GM18867 (cell line): ENCODE data around the gene MFRP.
A peak's percentile ranks its signal among the peaks of the same experiment; 100 is the strongest.

Experiments used
- ATAC-seq: cut with Tn5 transposase; IDR thresholded peaks from one replicate; pipeline ENCODE4 v1.9.1; 2021; ENCODE audit warnings: mild to moderate bottlenecking, moderate library complexity; ENCODE audit not compliant: unreplicated experiment

MFRP gene

DNA sequence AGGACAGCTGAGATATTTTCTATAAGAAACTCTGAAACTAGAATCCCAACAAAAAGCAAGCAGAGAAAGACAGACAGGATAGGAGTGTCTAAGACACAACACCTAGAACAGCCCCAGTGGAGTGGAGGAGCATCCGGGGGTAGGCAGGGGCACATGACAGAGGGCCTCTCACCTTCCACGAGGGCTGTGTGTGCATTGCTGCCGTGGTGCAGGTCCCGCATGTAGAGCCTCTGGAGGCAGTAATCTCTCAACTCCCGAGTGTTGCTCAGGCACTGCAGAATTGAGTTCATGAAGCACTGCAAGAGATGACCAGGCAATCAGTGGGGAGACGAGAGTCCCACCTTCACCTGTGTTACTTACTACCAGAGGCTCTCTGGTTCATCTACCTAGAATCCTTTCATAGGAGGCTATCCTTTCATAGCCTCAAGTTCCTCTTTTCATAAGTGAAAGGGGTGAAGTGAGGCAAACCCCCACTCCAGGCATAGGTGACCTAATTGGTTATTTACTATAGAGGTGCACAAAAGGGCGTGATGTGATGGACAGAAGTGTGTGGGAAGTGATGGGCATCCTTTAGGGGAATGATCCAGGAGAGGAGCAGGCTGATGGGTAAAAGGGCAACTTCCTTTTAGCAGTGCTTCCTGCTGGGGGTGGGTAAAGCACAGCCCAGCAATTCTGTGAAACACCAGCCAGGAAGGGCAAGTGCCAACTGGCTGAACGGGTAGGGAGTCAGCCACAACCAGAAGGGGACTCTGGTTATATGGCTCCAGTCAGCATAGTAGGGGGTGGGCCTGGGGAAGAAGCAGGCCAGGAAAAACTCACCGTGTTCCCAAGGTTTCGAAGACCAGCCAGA, 13.1 kb upstream of the MFRP start:
- no peak for ATAC-seq

DNA sequence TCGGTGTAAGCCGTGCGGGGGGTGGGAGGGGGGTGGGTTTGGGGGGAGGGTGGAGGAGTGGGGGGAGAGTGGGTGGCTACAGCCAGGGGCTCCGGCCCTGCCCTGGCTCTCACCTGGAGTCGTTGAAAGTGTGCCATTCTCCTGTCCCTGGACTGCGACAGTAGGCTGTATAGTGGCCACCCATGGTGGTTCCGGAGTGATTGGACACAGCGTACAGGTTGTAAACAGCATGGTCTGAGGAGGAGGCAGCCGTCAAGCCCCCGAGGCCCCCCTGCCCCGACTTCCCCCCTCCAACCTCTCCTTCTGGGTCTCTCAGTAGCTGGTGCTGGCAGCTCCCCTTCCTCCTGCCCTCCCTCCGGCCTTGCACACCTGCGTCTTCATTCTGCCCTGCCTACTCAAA, 10.6 kb upstream of the MFRP start:
- ATAC-seq = no peak

DNA sequence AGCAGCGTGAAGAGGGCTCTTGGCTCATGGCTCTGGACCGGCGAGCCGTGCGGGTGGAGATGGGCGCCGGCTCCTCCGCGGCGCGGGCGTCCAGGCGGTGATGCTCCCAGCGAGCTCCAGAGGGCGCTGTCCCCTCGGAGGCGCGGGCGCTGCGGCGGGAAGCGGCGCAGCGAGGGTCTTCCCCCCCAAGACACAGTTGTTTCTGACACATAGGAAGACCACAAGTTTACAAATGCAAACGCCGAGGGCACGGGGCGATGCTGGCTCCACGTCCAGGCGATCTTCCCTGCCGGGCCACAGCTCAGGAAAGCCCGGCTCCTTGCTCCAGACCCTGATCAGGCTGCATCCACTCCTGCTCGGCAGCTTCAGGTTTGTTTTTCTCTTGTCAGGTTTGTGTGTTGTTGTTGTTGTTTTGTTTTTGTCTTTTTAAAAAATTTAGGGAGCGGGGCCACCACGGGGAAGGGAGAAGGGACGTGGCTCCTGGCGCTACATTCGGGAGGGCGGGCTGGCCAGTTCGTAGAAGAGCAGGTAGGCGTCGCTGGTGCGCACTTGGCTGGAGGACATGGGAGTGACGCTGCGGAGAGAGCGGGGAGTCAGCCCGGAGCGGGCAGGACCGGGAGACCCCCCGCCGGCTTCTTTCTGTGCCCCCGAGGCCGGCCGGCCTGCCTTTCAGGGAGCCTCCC, 10.0 kb upstream of the MFRP start:
- ATAC-seq = peak; percentile 69

DNA sequence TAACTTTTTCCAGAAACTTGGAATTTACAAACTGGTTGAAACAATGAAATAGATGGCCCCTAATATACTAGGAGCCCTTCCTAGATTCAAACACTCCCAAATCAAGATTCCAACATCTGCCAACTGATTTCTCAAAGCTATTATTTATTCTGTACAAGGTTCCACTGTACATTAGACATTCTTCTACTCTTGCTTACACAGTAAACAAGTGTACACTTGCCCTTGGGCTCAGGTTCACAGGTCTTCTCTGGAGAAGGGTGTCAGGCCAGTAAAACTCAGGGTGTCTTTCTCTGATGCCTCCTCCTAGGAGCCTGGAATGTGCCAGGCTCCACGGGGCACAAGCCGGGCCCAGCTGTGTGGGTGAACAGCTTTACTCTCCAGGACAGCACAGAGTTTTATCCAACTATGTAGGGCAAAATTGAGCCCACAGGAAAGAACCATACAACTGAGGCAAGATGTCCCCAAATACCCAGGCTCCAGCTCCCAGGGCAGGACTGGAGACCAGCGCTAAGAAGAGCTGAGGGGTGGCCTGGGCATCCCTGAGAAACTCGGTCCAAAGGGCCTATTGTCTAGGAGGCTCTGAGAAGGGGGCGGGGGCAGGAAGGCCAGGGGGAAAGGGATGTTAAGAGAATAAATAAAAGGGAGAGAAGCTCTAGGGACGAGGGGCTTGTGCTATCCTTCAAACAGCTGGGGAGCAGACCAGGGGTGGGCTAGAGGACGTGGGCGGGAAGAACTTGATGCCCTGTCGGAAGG, 8.8 kb upstream of the MFRP start:
- no peak for ATAC-seq

DNA sequence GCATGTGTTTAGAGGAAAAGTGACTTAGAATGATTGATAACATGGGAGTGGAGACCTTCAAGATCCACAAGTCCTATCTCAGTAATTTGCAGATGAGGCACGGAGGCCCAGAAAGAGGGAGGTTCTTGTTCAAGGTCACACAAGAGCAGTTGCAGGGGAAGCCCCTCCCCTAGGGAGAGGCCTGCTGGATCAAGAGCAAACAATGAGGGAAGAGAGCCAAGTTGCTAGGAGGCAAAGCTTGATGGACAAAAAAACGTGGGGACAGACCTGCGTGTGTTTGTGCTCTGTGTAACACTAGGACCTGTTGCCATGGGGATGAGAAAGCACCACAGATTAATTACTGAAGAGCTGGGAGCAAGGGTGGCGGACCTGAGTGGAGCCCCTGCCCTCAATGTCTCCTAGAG, 6.4 kb upstream of the MFRP start:
- no peak for ATAC-seq

DNA sequence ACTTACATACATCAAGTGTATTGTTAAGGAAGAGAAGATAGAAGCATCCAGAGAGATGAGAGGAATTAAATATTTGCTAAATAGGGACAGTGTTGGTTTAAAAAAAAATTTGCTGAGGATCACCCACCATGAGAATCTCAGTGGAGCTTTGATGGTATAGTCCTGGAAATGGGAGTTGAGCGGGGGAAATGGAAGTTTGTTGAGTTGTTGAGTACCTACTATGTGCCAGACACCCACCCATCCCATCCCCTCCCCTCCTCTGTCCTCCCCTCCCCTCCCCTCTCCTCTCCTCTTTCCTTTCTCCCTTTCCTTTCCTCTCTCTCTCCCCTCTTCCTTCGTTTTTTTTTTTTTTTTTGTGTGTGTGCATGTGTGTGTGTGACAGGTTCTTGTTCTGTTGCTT, 4.7 kb upstream of the MFRP start:
- no peak for ATAC-seq

DNA sequence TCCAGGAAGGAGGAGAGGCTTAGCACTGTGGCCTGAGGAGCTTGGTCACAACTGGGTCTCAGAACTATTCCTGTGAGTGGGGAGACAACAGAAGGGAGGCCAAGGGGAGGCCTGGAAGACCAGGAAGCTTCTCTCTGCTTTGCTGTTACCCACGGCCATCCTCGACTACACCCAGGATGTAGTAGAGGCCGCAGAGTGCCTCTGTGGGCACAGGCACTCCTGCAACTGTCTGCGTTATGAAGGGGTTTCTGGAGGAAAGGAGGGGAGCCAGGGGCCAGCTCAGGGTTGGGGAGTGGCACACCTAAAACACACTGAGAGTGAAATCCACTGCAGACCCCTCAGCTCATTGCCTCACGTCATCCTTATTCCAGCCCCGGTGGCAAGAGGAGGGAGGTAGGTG, 3.8 kb upstream of the MFRP start:
- ATAC-seq = no peak

DNA sequence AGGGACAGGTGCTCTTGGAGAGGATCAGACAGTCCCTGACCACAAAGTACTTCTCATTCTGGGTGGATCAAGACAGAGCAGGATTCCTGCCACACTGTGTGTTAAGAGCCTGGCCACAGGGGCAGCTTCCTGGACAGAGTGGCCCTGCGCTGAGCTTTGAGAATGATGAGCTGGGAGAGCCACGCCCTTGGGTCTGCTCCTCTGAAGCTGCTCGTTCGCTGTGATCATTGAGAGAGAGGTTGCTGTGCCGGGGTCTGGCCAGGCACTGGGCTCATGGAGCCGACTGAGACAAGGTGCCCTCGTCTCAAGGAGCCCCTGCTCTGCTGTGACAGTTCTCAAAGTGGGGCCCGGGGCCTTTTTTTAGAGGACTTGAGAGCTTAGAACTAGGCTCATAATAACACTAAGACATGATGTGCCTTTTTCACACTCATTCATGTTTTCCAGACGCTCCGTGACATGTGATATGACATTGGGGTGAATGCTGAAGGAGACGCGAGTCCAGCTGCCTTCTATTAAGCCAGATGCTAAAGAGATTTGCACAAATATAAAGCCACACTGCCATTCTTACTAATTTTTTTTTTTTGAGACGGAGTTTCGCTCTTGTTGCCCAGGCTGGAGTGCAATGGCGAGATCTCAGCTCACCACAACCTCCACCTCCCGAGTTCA, 1.6 kb upstream of the MFRP start:
- no peak for ATAC-seq

DNA sequence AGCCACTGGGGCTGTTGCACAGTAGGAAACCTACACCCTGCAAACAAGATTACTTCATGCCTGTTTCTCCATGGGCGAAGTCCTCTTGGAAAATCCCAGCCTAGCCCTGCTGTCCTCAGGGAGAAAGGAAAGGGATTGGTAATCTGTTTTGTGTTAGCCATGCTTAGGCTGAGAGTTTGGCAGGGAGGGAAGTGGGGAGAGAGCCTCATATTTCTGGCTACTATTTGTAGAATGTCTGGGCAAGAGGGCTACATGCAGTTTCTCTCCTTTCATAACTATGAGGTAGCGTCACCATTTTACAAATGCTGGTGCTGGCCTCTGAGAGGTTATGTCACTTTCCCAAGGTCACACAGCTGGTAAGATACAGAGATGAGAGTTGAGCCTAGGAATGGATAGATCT, 737 bp upstream of the MFRP start:
- ATAC-seq = no peak

DNA sequence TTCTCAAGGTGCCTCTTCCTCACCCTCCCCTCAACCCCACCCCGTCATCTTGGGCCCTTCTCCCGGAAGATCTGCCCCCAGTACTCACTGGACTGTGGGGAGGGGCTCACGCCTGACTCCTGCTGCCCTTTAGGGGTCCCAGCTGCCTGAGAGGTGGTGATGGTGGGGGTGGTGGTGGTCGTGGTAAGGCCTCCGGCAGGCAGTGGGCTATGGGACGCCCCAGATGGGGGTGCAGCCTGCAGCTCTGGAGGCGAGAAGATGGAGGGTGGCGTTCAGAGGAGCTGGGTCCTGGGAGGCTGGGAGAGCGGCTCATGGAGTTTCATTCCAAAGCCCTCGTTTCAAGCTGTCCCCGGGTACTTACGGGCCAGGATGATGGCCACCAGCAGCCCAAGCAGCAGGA, 820 bp downstream of the MFRP start:
- no peak for ATAC-seq

DNA sequence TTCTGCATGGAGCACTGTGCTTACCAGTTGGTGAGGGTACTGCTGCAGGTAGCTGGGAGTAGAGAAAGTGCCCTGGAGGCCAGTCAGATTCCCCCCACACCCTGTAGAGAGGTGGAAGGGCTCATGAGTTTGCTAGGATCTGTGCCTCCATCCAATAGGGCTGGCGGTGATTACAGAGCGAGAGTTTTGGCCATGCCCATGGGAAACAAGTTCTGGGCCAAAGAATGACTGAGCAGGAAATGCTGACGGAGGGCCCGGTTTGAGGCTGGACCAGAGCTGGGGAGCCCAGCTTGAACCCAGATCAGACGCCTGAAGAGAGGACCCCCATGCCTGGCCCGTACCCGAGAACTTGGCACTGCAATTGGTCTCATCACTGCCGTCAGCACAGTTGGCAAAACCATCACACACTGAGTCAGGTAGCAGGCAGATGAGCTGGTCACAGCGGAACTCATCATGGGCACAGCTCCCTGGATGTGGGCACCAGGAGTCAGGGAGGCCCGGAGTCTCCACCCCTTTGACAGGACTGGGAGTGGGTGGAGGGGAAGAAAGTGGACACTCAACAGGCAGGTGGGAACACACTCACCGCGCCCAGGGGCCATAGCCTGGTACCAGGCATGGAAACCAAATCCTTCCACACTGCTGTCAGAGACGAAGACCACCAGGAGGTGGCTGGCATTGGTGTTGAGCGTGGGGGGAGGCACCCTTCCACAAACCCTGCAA, 2.1 kb downstream of the MFRP start:
- ATAC-seq = no peak

DNA sequence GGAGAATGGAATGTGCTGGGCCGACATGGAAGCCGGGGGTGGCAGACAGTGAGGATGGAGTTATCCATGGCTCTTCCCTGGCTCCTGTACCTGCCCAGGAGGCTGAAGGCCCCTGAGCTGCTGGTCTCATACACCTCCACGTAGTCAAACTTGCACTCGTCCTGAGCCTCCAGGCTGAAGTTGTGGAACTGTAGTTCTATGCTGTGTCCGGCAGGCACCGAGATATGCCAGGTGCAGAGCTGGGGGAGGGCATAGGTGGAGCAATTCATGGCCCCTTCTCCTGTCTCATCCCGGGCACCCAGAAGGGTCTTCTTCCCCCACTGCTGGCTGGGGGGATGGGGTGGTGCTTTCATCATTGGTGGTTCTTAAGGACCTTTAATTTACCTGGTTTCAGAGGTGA, 2.8 kb downstream of the MFRP start:
- ATAC-seq = no peak

DNA sequence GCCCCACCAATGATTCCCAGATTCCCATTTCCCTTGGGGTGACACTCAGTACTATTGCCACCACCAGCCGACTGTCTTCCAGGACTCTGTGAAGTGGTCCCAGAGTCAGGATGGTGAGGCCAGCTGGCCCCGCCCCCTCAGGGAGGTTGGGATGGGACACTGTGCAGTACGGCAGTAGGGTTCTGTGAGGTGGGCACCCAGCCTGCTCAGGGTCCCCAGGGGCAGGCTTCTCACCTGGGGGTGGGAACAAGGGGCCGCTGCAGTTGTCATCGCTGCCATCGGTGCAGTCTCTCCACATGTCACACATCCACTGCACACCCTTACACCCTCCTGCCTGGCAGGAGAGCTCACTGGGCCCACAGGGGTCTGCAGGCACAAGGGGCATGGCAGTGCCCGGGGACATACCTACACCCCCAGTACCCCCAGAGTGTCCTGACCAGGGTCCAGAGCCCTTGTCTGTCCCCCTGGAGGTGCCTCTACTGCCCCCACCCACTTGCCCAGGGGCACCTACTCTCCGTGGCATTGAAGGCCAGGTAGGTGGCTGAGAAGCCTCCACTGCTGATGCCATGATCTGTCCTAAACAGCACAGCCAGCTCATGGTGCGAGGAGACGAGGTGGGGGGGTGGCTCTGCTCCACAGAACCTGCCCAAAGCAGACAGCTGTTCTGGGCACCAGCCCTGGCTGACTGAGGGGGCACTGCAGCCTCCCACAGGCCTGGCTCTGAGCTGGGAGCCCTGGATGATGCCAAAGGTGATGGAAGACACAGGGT, 4.0 kb downstream of the MFRP start:
- no peak for ATAC-seq

DNA sequence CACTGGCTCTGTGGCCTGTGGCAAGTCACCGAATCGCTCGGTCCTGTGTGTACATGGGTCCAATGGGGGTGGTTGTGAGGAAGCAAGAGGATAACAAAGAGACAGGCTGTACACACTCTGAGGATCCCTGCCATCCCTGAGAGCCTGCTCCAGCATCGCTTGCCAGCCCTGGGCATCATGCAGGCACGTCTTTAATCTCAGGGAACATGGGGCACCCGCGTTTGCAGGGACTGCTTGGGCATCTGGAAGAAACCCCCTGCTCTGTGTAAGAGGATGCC, 4.5 kb downstream of the MFRP start:
- ATAC-seq = no peak

DNA sequence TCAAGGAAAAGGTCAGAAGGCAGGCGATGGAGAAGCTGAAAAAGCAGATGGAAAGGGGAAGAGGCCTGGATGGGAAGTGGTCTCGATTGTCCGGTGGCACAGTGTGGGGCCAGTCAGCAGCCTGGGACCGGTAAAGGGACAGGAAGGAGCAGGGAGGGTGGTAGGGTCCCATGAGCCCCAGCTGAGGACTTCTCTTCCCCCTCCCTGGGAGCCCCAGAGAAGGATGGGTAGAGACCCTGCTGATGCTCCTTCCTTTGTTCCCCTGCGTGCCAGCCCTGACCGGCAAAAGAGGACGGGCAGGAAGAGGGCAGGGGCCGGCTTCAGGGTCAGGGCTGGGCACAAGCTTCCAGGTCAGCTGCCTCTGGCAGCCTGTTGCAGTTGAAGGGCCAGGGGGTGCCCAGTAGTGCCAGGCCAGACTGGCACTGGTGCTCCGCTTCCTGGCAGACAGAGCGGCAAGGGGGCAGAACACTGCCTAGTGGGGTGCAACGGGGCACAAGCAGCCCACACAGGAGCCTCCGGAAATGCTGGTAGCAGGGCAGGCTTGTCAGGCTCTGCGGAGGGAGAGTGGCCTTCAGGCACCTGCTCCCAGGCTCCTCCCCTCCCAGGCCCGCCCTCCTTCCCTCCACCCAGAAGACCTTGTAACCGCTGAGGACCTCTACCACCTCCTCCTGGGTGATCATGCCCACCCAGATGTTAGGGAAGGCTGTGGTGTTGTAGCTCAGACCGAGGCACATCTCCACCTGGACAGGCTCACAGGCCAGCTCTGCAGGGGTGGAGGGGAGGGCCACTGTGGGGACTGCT, 5.1 kb downstream of the MFRP start:
- ATAC-seq = no peak

DNA sequence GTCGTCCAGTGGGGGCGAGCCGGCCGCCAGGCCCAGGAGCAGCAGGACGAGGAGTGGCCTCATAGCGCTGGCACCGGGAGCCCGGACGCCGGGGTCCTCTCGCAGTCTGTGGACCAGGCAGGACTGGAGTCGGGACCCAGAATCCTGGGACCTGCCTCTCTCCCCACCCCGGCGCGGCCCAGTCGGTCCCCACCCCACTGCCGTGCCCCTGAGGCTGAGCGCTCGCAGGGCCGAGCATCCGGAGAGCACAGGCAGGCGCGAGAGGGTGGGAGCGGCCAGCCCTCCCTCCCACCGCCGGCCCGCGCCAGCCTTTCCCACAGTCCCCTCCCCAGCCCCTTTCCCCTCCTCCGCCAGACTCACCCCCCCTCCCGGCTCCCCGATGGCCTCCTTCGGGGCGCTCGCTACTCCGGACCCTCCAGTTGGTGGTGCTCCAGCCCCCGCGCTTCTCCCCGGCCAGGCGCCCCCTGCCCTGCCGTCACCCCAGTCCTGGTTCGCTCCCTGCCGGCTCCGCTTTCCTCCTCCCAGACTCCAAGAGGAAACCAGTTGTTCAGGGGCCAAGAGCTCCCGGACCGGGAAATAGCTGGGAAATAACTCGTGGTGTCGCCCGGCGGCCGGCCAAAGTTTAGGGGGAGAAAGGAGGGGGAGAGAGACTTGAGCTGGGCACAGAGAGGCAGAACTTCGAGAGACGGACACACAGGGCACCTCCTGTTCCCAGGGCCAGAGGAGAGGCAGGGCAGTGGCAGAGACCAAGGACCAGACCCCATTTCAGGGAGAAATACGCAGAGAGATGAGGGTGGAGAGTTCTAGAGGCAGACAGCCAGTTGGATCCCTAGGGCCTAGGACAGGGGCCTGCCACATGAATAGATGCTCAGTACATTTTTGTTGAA, 5.9 kb downstream of the MFRP start, which contains the start of gene C1QTNF5:
Gene C1QTNF5 (minus strand): TSS at position 549 of the 887 bp plus-strand sequence. CDS start 486 bp downstream, at position 63.
- ATAC-seq = no peak

DNA sequence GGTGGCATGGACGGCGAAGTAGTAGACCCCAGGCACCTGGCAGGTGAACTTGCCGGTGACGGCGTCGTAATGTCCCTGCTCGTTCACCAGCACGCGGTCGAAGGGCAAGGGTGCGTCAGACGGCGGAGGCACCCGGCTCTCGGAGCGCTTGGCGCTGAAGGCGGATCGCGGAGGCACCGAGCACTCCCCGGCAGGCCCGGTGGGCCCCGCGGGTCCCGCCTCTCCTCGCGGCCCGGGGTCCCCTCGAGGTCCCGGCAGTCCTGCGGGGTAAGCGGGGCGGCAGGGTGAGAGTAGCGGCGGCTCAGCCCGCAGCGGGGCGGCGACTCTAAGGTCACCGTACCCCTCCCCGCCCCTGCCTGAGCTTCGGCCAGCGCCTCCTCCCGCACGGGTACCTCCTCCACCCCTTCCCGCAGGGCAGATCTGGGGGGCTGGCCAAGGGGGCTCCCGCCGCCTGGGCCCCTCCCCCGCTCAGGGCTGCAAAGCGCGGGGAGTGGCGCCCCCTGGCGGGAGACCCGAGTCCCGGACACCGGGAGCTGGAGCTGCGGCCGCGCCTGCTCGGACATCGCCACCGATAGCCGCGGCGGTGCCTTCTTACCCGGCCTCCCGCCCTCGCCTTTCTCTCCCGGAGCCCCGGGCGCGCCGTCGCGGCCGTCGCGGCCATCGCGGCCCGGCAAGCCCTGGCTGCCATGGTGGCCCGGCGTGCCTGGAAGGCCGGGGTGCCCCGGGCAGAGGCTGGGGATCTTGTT, 6.7 kb downstream of the MFRP start:
- ATAC-seq = no peak
